Hematopoietic multipotent progenitor cell (in vitro differentiated cells): ENCODE results near the gene ALPK3. TPM values are rescaled to one million over a fixed set of nuclear protein-coding genes. Genes with fewer than 3 reads are reported as not detected.
"Not testable (repeated sequence)": the region's sequence is repeated elsewhere in the genome, so short reads cannot be mapped to it uniquely, and the experiment has no call there.

Source experiments
- DNase-seq, 3 donors: peaks; one replicate each; pipeline ENCODE4 v3.0.0-alpha.2; 2011 to 2015; ENCODE audit warnings: low read depth in 2 of 3, low spot score in 2 of 3
- total RNA-seq: library from RNA; depleted of rRNA; stranded (reverse); fragments of >200 nt; gene quantifications from one replicate; pipeline ENCODE4 v1.2.3, GENCODE V29; 2012

Gene ALPK3
- total RNA-seq, 1 donor, result 0.81 TPM

DNA sequence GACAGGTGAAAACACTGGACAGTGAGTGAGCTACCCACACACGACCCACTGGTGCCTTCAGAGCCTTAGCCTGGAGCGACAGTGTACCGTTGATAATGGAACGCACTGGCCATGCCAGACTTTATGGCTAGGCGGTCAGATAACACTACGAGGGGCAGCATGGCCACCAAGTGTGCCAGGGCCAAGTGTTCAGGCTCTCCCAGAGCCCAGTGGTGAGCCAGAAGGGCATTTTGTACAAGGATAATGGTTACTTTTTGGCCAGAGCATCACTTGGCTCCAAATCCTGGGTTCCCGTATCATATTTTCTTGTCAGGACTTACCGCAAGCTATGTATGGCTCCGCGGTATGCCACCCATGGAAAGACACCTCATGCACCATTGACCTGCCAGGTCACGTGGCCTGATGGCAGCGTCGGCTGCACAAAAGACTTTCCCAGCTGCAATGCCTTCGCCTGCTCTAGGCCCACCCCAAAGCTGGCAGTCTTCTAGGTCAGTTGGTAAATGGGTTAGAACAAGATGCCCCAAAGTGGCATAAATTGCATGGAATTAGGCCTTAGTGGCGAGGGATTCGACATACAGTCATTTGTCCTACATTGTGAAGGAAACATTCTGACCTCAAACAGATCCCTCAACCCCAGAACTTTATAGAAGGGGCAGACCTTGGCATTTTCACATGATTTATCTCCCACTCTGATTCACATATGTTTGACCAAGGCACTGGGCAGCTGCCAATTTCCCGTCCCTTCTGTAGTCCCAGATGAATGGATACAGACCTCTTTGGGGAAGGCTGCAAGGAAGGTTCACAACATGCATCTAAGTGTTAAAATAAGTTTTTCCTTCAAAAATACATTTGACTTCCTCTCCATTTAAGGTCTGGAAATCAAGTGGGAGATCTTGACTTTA lies 55.1 kb downstream of the ALPK3 start:
- no peak for DNase-seq

DNA sequence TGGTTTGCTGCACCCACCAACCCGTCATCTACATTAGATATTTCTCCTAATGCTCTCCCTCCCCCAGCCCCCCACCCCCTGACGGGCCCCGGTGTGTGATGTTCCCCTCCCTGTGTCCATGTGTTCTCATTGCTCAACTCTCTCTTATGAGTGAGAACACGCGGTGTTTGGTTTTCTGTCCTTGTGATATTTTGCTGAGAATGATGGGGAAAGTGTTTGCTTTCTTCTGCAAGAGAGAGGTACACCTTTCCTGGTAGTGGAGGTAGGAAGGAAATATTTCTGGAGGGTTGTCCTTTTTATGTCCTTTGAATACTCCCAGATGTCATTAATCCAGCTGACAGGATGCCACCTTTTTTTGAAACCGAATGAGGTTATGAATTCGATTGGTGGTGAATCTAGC lies 56.8 kb downstream of the ALPK3 start:
- DNase-seq, result no peak

DNA sequence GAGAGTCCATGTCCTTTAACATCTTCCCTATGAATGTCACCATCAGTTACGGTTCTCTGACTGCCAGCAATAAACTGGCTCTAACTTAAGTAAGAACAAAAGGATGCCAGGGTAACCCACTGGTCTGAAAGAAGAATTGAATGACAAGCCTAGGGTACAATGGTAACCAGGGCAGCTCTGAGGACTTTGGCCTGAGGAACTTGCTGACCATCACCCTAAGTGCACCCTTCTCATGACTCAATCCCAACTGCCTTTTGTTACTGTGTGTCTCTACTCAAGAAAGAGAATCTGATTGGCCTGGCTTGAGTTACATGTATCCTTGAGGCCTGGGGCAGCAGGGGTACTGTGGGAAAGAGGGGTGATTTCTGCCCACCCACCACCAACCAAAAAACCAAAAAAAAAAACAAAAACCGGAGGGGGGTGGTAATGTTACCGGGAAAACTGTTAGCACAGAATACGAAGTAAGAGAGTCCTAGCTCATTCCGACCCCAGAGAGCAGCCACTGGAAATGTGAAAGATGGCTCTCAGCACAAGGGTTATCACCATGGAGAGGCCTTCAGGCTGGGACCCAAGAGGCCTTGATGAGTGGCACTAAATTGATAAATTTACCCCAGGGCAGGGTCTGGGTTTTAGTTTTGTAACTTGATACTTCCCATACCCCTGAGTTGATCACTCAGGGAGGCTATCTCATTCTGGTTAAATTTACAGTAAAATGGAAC lies 58.0 kb downstream of the ALPK3 start:
- DNase-seq, result no peak

DNA sequence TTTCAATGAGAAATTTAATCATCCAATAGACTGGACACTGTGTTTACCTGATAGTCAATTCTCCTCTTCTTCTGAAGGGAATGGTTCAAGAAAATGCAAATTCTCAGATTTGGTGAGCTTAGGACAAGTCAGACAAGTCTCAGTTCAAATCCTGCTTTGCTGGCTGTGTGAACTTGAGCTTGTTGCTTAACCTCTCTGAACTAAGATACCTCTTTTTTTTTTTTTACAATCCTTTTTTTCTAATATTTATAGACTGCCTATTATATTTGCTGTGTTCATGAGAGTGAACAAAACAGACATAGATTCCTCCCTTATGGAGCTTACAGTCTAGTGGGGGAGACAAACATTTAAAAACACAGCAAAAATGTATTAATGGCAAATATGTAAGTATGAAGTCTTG lies 59.1 kb downstream of the ALPK3 start:
- no peak for DNase-seq

DNA sequence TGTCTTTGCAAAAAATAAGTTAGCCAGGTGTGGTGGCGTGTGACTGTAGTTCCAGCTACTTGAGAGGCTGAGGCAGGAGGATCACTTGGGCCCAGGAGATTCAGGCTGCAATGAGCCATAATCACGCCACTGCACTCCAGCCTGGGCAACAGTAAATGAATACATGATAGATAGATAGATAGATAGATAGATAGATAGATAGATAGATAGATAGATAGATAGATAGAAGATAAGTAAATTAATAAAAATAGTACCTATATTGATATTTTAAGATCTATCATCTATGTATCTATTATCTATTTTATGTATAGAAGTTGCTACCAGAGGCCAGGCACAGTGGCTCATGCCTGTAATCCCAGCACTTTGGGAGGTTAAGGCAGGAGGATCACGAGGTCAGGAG lies 60.5 kb downstream of the ALPK3 start:
- DNase-seq, result not testable (repeated sequence)

DNA sequence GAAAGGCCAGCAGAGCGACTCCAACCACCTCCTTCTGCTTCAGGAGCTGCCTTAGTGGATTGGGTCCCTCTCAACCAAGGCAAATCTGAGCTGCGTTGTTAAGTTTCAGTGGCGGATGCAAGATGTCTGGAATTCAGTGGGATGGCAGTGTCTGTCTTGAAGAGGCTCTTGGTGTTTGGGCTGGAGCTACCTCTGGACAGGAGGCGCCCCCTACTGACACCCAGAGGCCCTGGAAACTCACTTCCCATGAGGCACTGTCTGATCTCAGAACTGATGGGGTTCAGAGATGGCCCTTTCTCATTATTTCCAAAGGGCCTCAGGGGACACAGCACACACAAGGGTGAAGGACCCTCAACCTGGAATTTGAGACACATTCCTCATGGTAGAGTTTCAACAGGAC lies 61.3 kb downstream of the ALPK3 start:
- peak; percentile 17 to 67 (median 37) for DNase-seq

DNA sequence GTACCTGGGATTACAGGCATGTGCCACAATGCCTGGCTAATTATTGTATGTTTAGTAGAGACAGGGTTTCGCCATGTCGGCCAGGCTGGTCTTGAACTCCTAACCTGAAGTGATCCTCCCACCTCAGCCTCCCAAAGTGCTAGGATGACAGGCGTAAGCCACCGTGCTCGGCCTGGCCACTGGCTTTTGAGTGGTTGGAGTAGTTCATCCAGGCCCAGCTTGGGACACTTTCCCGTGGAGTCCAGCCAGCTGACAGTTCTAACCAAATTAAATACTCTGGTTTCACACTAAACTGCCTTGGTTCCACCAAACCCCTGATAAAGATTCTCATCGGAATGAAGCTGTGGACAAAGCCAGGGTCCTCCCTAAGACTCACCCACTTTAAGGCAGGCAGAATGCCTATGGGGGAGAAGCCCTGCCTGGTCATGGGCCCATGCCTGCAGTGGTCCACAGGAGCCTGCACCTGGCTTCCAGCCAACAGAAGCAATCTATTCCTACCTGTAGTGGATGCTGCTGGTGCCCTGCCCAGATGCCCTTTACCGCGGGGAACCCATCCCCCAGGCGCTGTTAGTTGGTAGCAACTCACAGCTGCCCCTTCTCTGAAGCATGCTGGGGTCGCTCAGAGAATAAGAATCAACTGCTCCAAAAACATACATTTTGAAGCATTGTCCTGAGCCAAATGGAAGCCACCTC lies 62.1 kb downstream of the ALPK3 start:
- DNase-seq, result no peak

DNA sequence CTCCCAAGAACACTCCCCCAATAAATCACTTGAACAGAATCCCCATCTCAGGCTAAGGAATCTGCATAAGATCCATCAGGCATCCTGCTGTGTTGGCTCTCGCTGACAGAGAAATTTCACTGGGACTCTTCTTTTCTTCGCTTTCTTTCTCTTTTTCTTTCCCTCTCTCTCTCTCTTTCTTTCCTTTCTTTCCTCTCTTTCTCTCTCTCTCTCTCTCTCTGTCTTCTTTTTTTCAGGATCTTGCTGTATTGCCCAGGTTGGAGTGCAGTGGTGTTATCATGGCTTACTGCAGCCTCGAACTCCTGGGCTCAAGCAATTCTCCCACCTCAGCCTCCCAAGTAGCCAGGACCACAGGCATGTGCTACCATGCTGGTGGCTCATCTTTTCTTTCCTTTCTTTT lies 62.9 kb downstream of the ALPK3 start:
- DNase-seq, result no peak

DNA sequence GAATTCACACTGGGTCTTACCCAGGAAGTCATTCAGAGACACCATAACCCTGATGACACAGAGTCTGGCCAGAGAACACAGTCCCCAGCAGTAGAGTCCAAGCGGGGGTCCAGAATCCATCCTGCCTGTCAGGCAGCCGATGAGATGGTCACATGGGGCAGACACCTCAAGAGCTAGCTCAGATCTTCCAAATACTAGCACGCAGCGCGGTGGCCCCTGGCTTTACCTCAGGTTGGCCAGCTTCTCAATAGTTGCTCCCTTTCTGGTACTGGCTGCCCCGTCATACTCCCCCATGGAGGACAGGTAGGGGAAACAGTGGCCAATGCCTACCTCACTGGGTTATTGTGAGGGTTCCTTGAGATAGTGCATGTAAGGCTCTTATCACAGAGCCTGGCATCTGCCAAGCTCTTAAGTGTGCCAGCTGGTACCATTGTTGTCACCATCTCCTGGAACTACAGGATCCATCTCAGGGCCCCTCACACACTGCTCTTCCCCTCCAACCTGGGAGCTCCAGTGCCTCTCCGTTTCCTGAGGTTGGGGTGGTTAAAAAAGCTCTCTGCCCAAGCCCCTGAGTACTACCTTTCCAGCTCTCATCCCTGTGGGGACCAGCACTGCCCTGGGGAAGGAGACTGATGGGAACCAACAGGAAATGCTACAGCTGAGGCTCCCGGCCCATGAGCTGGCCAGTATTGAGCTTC lies 63.8 kb downstream of the ALPK3 start:
- no peak for DNase-seq

DNA sequence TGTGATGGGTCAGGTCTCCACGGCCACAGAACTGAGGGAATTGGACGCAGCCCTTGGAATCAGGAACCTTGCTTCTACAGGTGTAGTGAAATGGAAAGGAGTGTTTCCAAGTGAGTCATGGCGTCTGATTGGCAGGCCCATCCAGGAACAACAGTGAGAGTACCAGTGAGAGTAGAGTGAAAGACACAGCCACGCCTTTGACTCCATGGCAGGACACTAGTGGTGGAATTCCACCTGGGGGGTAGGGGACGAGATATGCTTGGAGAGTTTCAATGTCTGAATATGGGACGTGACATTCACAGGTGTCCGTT lies 64.3 kb downstream of the ALPK3 start:
- DNase-seq, result no peak

DNA sequence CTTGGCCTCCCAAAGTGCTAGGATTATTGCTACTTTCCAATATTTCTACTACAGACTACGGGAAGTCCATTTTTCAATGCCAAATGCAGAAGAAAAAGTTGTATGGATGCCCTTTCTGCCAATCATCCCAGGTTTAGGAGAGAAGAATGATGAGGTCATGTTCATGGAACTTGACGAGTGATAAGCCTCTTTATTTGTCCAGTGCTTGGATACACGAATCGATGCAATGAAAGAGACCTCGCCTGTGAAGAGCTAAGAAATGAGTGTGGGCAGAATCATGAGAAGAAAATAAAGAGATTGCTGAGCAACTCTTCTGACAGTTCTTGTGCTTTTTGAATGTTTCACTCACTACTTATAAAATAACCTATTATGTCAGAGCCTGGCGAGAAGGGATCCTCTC lies 66.3 kb downstream of the ALPK3 start:
- DNase-seq, result no peak

DNA sequence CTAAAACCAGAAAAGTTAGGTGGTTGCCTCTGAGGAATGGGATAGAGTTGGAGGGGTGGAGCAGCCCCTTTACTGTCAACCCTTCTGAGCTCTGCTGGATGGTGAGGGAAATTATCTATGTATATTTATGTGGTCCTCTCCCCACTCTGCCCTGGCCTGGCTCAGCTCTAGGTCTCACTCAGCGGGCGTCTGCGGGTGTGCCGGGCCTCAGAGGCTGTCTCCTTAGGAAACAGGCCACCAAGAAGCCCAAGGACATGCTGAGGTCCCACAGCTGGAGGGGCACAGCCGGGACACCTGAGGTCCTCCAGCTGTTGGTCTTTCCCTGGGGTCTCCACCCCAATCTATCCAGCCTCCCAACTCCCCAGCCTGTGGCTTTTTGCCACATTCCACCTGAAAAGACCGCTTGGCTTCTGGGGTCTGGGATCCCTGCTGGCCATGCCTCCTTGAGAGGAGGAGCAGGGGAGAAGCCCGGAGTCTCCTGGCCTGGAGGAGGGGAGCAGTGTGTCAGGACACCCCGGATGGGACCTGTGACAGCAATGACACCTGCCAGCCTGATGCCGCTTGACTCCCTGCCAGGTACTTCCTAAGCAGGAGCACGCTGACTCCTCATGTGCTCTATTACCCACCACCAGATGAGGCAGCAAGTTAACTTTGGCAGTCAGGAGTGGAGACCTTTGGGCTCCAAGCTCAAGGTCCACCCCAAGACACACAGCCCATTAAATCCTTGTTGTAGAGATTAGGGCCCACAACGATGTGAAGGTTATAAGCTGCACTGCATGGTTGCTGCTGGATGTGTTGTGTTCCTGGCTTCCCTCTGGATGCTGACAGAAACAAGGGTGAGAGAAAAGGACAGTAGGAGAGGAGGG lies 67.0 kb downstream of the ALPK3 start, which contains the start of gene SLC28A1:
TSS of gene SLC28A1 (plus strand) at position 747 of the 866 bp plus-strand sequence. CDS start 3,099 bp downstream, outside the sequence.
- no peak for DNase-seq

DNA sequence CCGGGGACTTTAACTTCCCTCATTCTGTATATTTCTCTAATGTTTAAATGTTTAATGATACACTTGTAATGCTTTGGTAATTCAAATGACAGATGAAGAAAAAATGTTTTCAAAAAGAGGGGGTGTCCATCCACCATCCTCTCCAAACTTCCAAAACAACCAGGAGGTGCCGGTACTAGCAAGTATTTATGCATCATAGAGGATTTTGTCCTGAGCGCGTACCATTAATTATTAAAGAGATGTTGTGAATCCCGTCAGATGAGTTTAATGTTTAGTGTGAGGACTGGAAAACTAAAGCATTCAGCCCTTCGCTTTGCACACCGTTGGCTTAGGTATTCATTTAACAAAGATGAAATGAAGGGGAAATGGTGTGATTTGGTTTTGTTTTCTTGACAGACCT lies 68.6 kb downstream of the ALPK3 start:
- no peak for DNase-seq

DNA sequence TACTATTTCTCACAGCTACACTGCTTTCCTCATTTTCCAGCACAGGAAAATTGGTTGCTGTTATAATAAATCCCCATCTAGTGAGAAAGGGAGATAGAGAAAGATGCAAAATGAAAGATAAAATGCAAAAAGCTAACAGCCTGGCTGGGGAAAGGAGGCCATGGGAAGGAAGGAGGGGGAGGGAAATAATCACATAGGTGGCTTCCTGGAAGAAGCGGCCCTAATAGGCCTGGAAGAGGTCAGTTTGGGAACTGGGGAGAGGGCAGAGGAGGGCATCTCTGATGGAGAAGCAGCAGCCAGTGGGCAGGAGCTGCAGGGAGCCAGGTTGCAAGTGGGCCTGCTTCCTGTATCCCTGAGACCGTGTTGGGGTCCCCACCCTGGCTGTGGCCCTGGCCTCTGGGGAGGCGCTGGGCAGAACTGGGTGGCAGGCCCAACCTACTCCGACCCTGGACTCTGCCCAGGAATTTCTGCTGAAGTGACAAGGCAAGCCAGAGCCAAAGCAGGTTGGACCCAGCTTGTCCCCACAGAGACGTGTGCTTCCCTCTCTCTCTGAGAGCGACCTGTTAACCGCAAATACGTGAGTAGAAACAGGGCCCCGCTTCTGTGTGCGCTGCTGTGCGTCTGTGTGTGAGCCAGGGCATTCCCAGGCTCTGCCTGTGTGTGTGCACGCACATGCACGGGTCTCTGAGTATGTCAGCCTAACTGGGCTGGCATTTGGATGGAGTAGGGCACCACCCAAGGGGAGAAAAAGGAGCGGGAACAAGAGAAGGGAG lies 69.2 kb downstream of the ALPK3 start:
- no peak for DNase-seq

DNA sequence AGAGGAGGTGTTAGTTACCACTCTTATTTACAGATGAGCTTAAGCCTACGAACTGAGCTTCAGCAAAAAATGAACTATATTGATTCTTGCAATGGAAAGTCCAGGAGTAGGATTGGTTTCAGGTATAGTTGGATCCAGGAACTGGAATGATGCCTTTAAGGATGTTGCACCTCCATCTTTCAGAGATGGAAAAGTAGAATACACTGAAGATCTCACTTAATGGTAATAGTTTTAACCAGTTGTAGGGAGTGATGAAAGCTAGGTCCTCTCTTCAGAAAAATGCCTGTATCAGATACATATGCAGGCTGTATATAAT lies 69.8 kb downstream of the ALPK3 start:
- DNase-seq, result no peak

DNA sequence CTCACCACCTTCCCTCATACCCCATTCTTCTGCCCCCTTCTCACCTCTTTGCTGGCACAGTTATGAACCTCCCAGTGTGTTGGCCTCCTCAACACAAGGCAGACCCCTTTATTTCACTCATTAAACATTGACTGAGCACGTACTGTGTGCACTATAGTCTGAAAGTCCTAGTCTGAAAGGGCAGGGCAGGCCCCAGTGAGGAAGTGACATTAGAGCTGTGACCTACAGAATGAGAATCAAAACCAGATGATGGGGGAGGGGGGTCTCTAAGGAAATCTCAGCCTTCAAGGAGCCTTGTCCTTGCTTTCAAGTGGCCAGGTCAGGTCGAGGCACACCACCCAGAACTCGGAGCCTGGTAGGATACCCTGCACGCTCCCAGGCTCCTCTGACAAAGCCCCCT lies 70.8 kb downstream of the ALPK3 start:
- DNase-seq, result no peak

DNA sequence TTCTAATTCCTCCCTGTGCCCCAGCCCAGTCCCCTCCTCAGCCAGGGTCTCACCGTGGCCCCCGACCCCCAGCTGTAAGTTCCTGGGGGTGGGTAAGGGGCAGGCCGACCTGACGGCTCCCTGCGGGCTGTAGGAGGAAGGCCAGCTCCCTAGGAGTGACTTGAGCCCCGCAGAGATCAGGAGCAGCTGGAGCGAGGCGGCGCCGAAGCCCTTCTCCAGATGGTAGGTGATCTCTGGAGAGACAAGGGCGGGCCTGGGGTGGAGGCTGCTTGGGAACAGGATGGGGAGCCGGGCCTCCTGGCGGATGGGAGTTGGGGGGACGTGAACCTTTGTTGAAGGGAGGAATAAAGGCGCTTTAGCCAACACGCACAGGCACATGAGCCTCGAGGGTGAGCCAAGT lies 71.5 kb downstream of the ALPK3 start:
- DNase-seq, result no peak

DNA sequence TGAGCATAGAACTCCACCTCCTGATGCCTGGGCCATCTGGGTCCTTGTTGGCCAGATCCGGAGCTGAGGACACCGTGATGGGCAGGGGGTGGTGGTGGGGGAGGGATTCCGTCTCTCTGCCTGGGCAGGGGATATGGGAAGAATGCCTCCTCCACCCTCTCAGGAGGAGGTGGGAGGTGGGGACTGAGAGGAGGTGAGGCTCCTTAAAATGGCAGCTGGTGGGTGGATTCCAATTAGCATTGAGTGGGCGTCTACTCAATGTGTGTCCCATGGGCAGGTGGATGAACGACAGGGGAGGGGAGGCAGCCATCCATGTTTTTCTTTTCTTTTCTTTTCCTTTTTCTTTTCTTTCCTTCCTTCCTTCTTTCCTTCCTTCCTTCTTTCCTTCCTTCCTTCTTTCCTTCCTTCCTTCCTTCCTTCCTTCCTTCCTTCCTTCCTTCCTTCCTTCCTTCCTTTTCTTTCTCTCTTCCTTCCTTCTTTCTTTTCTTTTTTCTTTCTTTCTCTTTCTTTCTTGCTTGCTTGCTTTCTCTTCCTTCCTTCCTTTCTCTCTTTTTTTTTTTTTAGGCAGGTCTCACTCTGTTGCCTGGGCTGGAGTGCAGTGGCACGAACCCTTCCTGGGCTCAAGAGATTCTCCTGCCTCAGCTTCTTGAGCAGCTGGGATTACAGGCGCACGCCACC lies 72.3 kb downstream of the ALPK3 start:
- no peak for DNase-seq
